B cell (primary cell): Measurements from ENCODE around the gene HLA-DPB1.

Source experiments
- EZH2 ChIP-seq: IDR thresholded peaks from 2 replicates; pipeline ENCODE4 v1.6.1; 2012; ENCODE audit warnings: borderline replicate concordance, low read depth, mild to moderate bottlenecking, moderate library complexity, low read length; ENCODE audit not compliant: insufficient read depth, poor library complexity, severe bottlenecking
- TF ChIP-seq, protein P1 (sequence below): fragments of 200-600 bp; IDR thresholded peaks from one replicate; pipeline ENCODE4 v1.8.0; 2022; ENCODE audit warnings: antibody characterized with exemption, mild to moderate bottlenecking

DNA sequence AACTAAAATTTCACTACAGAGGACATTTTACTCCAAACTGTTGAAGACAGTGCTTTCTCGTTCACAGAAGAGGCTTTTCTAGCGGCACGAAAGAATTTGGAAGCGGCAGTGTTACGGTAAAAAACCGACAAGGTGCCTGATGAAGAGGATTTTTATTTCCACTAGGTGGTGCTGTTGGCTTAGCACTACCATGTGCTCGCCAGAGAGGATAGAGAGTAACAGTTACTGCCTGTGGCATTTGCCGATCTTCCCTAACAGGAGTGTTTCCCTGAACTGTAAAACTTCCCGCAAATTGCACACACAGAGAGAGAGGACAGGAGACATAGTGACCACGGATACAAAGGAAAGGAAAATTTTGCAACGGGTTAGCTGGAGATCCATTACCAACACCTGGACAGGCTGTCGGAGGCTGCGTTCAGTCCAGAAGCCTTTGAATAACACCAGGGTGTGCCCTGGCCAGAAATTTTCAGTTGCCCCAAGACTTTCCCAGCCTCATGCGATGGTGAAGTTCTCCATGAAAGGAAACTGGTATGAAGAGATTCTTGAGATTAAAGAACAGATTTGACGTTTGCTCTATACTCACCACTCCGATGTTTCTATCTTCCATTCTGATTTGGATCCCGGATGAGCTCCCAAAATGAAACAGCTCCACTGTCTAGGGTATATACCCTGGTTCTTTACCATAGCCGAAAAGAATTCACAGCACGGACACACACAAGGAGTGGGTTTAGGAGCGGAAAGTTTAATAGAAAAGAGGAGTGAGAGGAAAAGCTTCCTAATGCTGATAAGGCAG is 48.1 kb downstream of the HLA-DPB1 start:
- TF ChIP-seq, protein P1, sequence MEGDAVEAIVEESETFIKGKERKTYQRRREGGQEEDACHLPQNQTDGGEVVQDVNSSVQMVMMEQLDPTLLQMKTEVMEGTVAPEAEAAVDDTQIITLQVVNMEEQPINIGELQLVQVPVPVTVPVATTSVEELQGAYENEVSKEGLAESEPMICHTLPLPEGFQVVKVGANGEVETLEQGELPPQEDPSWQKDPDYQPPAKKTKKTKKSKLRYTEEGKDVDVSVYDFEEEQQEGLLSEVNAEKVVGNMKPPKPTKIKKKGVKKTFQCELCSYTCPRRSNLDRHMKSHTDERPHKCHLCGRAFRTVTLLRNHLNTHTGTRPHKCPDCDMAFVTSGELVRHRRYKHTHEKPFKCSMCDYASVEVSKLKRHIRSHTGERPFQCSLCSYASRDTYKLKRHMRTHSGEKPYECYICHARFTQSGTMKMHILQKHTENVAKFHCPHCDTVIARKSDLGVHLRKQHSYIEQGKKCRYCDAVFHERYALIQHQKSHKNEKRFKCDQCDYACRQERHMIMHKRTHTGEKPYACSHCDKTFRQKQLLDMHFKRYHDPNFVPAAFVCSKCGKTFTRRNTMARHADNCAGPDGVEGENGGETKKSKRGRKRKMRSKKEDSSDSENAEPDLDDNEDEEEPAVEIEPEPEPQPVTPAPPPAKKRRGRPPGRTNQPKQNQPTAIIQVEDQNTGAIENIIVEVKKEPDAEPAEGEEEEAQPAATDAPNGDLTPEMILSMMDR: peak; percentile 48
- TF ChIP-seq EZH2: no peak
